ENCODE results near the gene ODAD3.

DNA sequence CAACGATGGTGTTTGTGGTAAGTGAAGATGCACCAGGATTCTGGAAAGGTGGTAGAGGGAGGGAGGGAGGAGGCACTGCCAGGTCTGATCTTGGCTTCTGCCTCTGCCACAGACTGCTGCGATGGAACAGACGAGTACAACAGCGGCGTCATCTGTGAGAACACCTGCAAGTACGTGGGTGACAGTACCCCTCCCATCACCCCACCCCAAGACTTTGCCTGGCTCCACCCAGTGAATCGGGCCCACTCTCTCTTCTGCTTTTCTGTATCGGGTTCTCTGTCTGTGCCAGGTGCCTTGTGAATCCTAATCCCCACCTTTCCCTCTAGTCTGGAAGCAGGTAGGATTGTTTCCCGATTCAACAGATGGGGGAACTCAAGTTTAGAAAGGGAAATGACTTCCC lies 3.0 kb upstream of the ODAD3 start:
- TF ChIP-seq POLR2A (IDR thresholded peaks at IDR 0.05) = no peak
- TF ChIP-seq, protein P1, sequence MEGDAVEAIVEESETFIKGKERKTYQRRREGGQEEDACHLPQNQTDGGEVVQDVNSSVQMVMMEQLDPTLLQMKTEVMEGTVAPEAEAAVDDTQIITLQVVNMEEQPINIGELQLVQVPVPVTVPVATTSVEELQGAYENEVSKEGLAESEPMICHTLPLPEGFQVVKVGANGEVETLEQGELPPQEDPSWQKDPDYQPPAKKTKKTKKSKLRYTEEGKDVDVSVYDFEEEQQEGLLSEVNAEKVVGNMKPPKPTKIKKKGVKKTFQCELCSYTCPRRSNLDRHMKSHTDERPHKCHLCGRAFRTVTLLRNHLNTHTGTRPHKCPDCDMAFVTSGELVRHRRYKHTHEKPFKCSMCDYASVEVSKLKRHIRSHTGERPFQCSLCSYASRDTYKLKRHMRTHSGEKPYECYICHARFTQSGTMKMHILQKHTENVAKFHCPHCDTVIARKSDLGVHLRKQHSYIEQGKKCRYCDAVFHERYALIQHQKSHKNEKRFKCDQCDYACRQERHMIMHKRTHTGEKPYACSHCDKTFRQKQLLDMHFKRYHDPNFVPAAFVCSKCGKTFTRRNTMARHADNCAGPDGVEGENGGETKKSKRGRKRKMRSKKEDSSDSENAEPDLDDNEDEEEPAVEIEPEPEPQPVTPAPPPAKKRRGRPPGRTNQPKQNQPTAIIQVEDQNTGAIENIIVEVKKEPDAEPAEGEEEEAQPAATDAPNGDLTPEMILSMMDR (IDR thresholded peaks at IDR 0.05) = no peak
- no peak for TF ChIP-seq EP300 (IDR thresholded peaks at IDR 0.05)

Data from stomach (tissue), 4 donors.